Astrocyte (in vitro differentiated cells and primary cell): ENCODE results near the gene HTRA1. TPM values are rescaled to one million over a fixed set of nuclear protein-coding genes. Genes with fewer than 3 reads are reported as not detected.
A peak's percentile ranks its signal among the peaks of the same experiment; 100 is the strongest.

ENCODE experiments used
- DNase-seq: peaks from one replicate; pipeline ENCODE4 v3.0.0-alpha.2; 2010; ENCODE audit warnings: low read depth
- FAIRE-seq: peaks from 2 replicates; lab custom pipeline; 2011; peaks lifted over from hg19 to GRCh38; lab: Jason Lieb, UNC
- H2AFZ ChIP-seq: 2 replicates; pipeline ENCODE4 v1.6.0; 2012; ENCODE audit warnings: low read depth, low read length, inconsistent platforms
- H3K27ac ChIP-seq: 2 replicates; pipeline ENCODE4 v1.5.1; 2011; ENCODE audit warnings: low read depth, low read length, inconsistent platforms
- H3K27me3 ChIP-seq: 2 replicates; pipeline ENCODE4 v1.6.0; 2011; ENCODE audit warnings: low read length, inconsistent platforms; ENCODE audit not compliant: insufficient read depth
- H3K36me3 ChIP-seq: 2 replicates; pipeline ENCODE4 v1.5.1; 2011; ENCODE audit warnings: low read length, inconsistent platforms; ENCODE audit not compliant: insufficient read depth
- H3K4me1 ChIP-seq: 2 replicates; pipeline ENCODE4 v1.5.1; 2011; ENCODE audit warnings: low read length, inconsistent platforms; ENCODE audit not compliant: insufficient read depth
- H3K4me2 ChIP-seq: 2 replicates; pipeline ENCODE4 v1.6.0; 2012; ENCODE audit warnings: low read length, inconsistent platforms
- H3K4me3 ChIP-seq: 2 replicates; pipeline ENCODE4 v1.5.1; 2011; ENCODE audit warnings: low read depth, mild to moderate bottlenecking, low read length, inconsistent platforms; ENCODE audit not compliant: insufficient read depth
- H3K79me2 ChIP-seq: 2 replicates; pipeline ENCODE4 v1.6.0; 2012; ENCODE audit warnings: mild to moderate bottlenecking, low read length, inconsistent platforms; ENCODE audit not compliant: insufficient read depth
- H3K9ac ChIP-seq: 2 replicates; pipeline ENCODE4 v1.6.0; 2012; ENCODE audit warnings: mild to moderate bottlenecking, low read length, inconsistent platforms
- H3K9me3 ChIP-seq: 2 replicates; pipeline ENCODE4 v1.5.1; 2012; ENCODE audit warnings: low read depth, mild to moderate bottlenecking, low read length, inconsistent platforms; ENCODE audit not compliant: insufficient read depth
- H4K20me1 ChIP-seq: 2 replicates; pipeline ENCODE4 v1.6.0; 2012; ENCODE audit warnings: low read length, inconsistent platforms; ENCODE audit not compliant: insufficient read depth
- H3K27ac Mint-ChIP-seq: one replicate; pipeline ENCODE4 v1.8.0; 2021; ENCODE audit warnings: mild to moderate bottlenecking, mixed read lengths; ENCODE audit not compliant: unreplicated experiment
- H3K27me3 Mint-ChIP-seq: one replicate; pipeline ENCODE4 v1.8.0; 2021; ENCODE audit warnings: low read depth, mixed read lengths; ENCODE audit not compliant: unreplicated experiment
- H3K36me3 Mint-ChIP-seq: one replicate; pipeline ENCODE4 v1.8.0; 2021; ENCODE audit warnings: low read depth, mixed read lengths; ENCODE audit not compliant: unreplicated experiment
- H3K4me1 Mint-ChIP-seq: one replicate; pipeline ENCODE4 v1.8.0; 2021; ENCODE audit warnings: low read depth, mixed read lengths; ENCODE audit not compliant: unreplicated experiment
- H3K4me3 Mint-ChIP-seq: one replicate; pipeline ENCODE4 v1.8.0; 2021; ENCODE audit warnings: mild to moderate bottlenecking, moderate library complexity, mixed read lengths; ENCODE audit not compliant: unreplicated experiment
- H3K9me3 Mint-ChIP-seq: one replicate; pipeline ENCODE4 v1.8.0; 2021; ENCODE audit warnings: mild to moderate bottlenecking, mixed read lengths; ENCODE audit not compliant: unreplicated experiment
- EZH2 ChIP-seq: IDR thresholded peaks from 2 replicates; pipeline ENCODE4 v1.6.1; 2012; ENCODE audit warnings: mild to moderate bottlenecking, low read length, inconsistent platforms; ENCODE audit not compliant: insufficient read depth
- total RNA-seq: library from RNA; stranded (reverse); gene quantifications from 2 replicates; pipeline ENCODE4 v1.2.1, GENCODE V29; 2021
- TF ChIP-seq, protein P1 (sequence below): IDR thresholded peaks from 2 replicates; pipeline ENCODE4 v1.5.1; 2011; ENCODE audit warnings: low read depth, mild to moderate bottlenecking, inconsistent platforms, low read length, moderate library complexity; ENCODE audit not compliant: insufficient read depth

The HTRA1 gene
- total RNA-seq, 1 donor from 2014 or later, result 34.9 TPM

DNA sequence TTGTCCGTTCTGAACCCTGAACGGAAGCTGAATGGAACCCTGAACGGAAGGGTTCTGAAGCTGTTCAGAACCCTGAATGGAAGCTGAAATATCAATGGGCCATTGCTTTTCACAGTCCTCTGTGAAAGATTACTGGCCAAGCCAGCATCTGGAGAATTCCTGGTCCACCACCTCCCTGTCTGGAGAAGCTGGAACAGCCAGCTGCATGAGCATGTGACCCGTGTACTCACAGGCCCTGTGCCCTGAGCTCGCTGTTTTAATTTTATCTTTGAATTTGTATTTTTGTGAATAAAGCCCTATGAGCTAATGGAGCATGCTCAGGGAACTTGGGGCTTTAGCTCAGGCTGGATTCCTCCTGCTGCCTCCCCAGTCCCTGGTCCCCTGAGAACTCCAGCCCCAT lies 37.2 kb downstream of the HTRA1 start:
- no peak for TF ChIP-seq EZH2
- TF ChIP-seq, protein P1, sequence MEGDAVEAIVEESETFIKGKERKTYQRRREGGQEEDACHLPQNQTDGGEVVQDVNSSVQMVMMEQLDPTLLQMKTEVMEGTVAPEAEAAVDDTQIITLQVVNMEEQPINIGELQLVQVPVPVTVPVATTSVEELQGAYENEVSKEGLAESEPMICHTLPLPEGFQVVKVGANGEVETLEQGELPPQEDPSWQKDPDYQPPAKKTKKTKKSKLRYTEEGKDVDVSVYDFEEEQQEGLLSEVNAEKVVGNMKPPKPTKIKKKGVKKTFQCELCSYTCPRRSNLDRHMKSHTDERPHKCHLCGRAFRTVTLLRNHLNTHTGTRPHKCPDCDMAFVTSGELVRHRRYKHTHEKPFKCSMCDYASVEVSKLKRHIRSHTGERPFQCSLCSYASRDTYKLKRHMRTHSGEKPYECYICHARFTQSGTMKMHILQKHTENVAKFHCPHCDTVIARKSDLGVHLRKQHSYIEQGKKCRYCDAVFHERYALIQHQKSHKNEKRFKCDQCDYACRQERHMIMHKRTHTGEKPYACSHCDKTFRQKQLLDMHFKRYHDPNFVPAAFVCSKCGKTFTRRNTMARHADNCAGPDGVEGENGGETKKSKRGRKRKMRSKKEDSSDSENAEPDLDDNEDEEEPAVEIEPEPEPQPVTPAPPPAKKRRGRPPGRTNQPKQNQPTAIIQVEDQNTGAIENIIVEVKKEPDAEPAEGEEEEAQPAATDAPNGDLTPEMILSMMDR, result no peak
- Histone ChIP-seq H4K20me1 (no peaks in the 10 kb centered on the region), H3K4me1 (peaks cover 20% of the 10 kb centered on the region), H3K27me3 (no peaks in the 10 kb centered on the region), H2AFZ (no peak overlapping the region), H3K27ac (no peak overlapping the region), H3K9ac (no peak overlapping the region), H3K4me3 (no peak overlapping the region), H3K4me2 (no peak overlapping the region), H3K79me2 (no peaks in the 10 kb centered on the region), H3K36me3 (no peaks in the 10 kb centered on the region), H3K9me3 (no peaks in the 10 kb centered on the region)
- H3K27ac Mint-ChIP-seq, result no peak overlapping the region
- H3K4me1 Mint-ChIP-seq, result peaks cover 18% of the 10 kb centered on the region
- DNase-seq, result no peak
- no peak for FAIRE-seq
- H3K4me3 Mint-ChIP-seq, result no peak overlapping the region
- peaks cover 9% of the 10 kb centered on the region for H3K36me3 Mint-ChIP-seq
- H3K27me3 Mint-ChIP-seq, result peaks cover 10% of the 10 kb centered on the region
- H3K9me3 Mint-ChIP-seq, result peaks cover 2% of the 10 kb centered on the region

DNA sequence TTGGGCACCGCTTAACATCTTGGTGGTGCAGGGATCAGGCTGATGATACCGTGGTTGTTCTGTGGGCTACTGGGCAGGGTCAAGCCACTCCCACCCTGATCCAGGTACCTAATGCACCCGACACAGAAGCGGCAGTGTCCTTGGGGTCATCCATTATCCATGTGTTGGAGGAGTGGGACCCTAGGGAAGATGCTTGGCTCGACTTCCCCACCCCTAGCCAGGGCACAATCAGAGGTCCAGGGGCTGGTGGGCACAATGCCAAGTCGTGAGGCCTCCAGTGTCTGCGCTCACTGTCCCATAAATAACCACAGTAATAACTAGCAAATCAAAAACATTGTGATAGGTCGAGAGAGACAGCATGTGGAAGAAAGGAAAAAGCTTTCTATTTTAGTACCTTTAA lies 37.7 kb downstream of the HTRA1 start:
- H3K4me2 ChIP-seq, result no peak overlapping the region
- H2AFZ ChIP-seq, result no peak overlapping the region
- H3K4me1 ChIP-seq, result peaks cover 20% of the 10 kb centered on the region
- H3K27me3 ChIP-seq, result no peaks in the 10 kb centered on the region
- no peak overlapping the region for H3K27ac Mint-ChIP-seq
- no peak overlapping the region for H3K4me3 Mint-ChIP-seq
- peaks cover 10% of the 10 kb centered on the region for H3K27me3 Mint-ChIP-seq
- H3K79me2 ChIP-seq, result no peaks in the 10 kb centered on the region
- no peaks in the 10 kb centered on the region for H3K36me3 ChIP-seq
- peaks cover 18% of the 10 kb centered on the region for H3K4me1 Mint-ChIP-seq
- H3K36me3 Mint-ChIP-seq, result peaks cover 9% of the 10 kb centered on the region
- H3K4me3 ChIP-seq, result no peak overlapping the region
- no peak overlapping the region for H3K9ac ChIP-seq
- no peak for DNase-seq
- no peak for FAIRE-seq
- H4K20me1 ChIP-seq, result no peaks in the 10 kb centered on the region
- H3K9me3 Mint-ChIP-seq, result peaks cover 2% of the 10 kb centered on the region
- no peak overlapping the region for H3K27ac ChIP-seq
- H3K9me3 ChIP-seq, result no peaks in the 10 kb centered on the region
- no peak for TF ChIP-seq EZH2
- TF ChIP-seq, protein P1, result no peak

DNA sequence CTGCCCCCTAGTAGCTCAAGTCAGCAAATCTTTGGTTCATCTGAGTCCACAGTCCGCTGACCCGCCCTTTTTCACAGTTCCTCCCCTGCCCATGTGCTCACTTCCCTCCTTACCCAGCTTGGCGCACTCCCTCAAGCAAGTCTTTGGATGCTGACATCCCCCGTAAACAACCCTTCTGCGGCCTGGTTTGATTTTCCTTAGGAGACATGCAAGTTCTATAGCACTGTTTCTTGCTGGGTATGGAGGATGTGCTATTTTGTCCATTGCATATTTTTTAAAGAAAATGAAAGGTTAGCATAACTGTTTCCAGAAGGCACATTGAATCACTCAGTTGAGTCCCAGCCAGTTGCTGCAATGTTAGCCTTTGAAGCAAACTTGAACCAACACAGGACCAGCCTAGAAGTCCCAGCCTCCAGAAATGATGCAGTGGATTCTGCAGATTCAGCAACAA lies 38.2 kb downstream of the HTRA1 start:
- peaks cover 9% of the 10 kb centered on the region for H3K36me3 Mint-ChIP-seq
- H3K36me3 ChIP-seq, result no peaks in the 10 kb centered on the region
- no peak overlapping the region for H3K4me3 ChIP-seq
- H3K9ac ChIP-seq, result no peak overlapping the region
- no peak for TF ChIP-seq EZH2
- TF ChIP-seq, protein P1, result no peak
- no peak for DNase-seq
- no peaks in the 10 kb centered on the region for H3K9me3 ChIP-seq
- H3K4me3 Mint-ChIP-seq, result no peak overlapping the region
- H3K4me2 ChIP-seq, result no peak overlapping the region
- H2AFZ ChIP-seq, result no peak overlapping the region
- H3K79me2 ChIP-seq, result no peaks in the 10 kb centered on the region
- peaks cover 2% of the 10 kb centered on the region for H3K9me3 Mint-ChIP-seq
- H3K27ac ChIP-seq, result no peak overlapping the region
- H4K20me1 ChIP-seq, result no peaks in the 10 kb centered on the region
- peaks cover 10% of the 10 kb centered on the region for H3K27me3 Mint-ChIP-seq
- H3K27ac Mint-ChIP-seq, result no peak overlapping the region
- peaks cover 20% of the 10 kb centered on the region for H3K4me1 ChIP-seq
- H3K4me1 Mint-ChIP-seq, result peaks cover 20% of the 10 kb centered on the region
- no peaks in the 10 kb centered on the region for H3K27me3 ChIP-seq
- FAIRE-seq, result peak; percentile 13
